Karpas-422 (cell line): Measurements from ENCODE around the gene PGLYRP4. TPM values are rescaled to one million over a fixed set of nuclear protein-coding genes. Genes with fewer than 3 reads are reported as not detected.
"Not testable (repeated sequence)": the region's sequence is repeated elsewhere in the genome, so short reads cannot be mapped to it uniquely, and the experiment has no call there.

Experiments used
- DNase-seq: peaks from one replicate; pipeline ENCODE4 v3.0.0-alpha.2; 2015
- H2AFZ ChIP-seq: fragments of 200-600 bp; sonication (generic); 2 replicates; pipeline ENCODE4 v1.6.1; 2014; ENCODE audit warnings: antibody characterized with exemption, low read length, mixed read lengths
- H3K27ac ChIP-seq: fragments of 200-600 bp; sonication (generic); 2 replicates; pipeline ENCODE4 v1.5.1; 2014; ENCODE audit warnings: mild to moderate bottlenecking, low read length, moderate library complexity
- H3K27me3 ChIP-seq: fragments of 200-600 bp; sonication (generic); 2 replicates; pipeline ENCODE4 v1.6.1; 2014; ENCODE audit warnings: low read length, mixed read lengths
- H3K36me3 ChIP-seq: fragments of 200-600 bp; sonication (generic); 2 replicates; pipeline ENCODE4 v1.6.1; 2014; ENCODE audit warnings: low read length, mixed read lengths; ENCODE audit not compliant: insufficient read depth
- H3K4me1 ChIP-seq: fragments of 200-600 bp; sonication (generic); 2 replicates; pipeline ENCODE4 v1.6.1; 2014; ENCODE audit warnings: mild to moderate bottlenecking, low read length, mixed read lengths
- H3K4me2 ChIP-seq: fragments of 200-600 bp; sonication (generic); 2 replicates; pipeline ENCODE4 v1.6.1; 2014; ENCODE audit warnings: low read length, low read depth, mild to moderate bottlenecking; ENCODE audit not compliant: poor library complexity, severe bottlenecking
- H3K4me3 ChIP-seq: fragments of 200-600 bp; sonication (generic); 2 replicates; pipeline ENCODE4 v1.5.1; 2014; ENCODE audit warnings: mild to moderate bottlenecking, antibody characterized with exemption, low read length, mixed read lengths
- H3K79me2 ChIP-seq: fragments of 200-600 bp; sonication (generic); 2 replicates; pipeline ENCODE4 v1.6.1; 2014; ENCODE audit warnings: mild to moderate bottlenecking, low read length, mixed read lengths
- H3K9ac ChIP-seq: fragments of 200-600 bp; sonication (generic); 2 replicates; pipeline ENCODE4 v1.6.0; 2014; ENCODE audit warnings: low read length
- H3K9me2 ChIP-seq: fragments of 200-600 bp; sonication (generic), shearing (Covaris generic); replicated peaks from 2 replicates; pipeline ENCODE4 v1.6.0; 2014; ENCODE audit warnings: mild to moderate bottlenecking, low read length, moderate library complexity; ENCODE audit not compliant: insufficient read depth
- H3K9me3 ChIP-seq: fragments of 300-700, 200-600 bp; sonication (generic); 2 replicates; pipeline ENCODE4 v1.6.1; 2014; ENCODE audit warnings: low read length, mixed read lengths
- H4K20me1 ChIP-seq: fragments of 200-600 bp; sonication (generic); 2 replicates; pipeline ENCODE4 v1.6.1; 2014; ENCODE audit warnings: mild to moderate bottlenecking, antibody characterized with exemption, low read length, low read depth; ENCODE audit not compliant: insufficient read depth
- total RNA-seq: library from RNA; depleted of rRNA; stranded (reverse); fragments of >200 nt; shearing (Covaris generic); gene quantifications from 2 replicates; pipeline ENCODE4 v1.2.3, GENCODE V29; 2014; ENCODE audit warnings: low replicate concordance

PGLYRP4 gene
- total RNA-seq, 1 experiment from 2014 or later, result not detected

DNA sequence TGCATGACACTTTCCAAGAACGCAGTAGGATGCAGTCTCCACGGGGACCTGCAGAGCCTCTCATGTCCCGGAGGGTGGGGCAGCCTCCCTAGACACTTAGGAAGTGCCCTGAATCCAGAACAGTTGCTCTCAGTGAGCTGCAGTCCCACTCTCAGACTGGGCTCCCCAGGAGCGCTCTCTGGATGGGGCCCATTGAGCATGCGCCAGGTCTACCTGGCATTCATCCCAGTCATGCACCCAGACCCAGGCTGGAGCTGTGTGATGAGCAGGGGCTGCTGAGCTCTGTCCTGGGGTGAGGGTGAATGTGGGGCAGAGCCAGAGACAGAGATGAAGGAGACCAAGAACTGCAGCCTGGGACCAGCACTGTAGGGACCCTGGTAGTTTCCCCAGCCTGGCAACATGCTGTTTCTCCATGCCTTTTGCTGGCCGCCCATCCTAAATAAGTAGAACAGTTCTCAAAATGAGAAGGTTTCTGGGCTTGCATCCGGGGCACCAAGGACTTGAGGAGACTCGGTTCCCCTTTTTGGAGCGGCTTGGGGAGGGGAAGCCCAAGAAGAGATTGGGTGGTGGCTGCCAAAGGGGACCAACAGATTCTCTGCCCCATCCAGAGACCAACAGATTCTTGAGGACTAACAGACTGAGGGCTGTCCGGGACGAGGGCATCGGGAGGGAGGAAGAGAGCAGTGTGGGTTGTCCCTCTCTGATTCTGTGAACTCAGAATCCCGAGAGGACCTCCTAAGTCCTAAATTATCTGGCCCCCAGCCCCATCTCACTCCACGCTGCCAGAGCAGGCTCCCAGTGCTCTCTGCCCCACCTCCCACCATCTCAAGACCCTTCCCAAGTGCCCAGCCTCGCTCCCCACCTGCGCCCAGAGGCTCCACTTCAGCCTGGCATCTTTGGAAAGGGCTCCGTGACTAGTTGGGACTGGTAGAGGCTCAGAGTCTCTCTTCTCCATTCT is 1.0 kb upstream of the PGLYRP4 start:
- peak; percentile 43 for DNase-seq
- no peak overlapping the region for H2AFZ ChIP-seq
- H3K27ac ChIP-seq, result no peak overlapping the region
- H3K9me2 ChIP-seq, result no peaks in the 10 kb centered on the region
- no peaks in the 10 kb centered on the region for H3K9me3 ChIP-seq
- no peak overlapping the region for H3K4me3 ChIP-seq
- no peaks in the 10 kb centered on the region for H3K27me3 ChIP-seq
- H3K79me2 ChIP-seq, result no peaks in the 10 kb centered on the region
- no peak overlapping the region for H3K9ac ChIP-seq
- no peaks in the 10 kb centered on the region; the same call in 1 of the 2 replicates for H4K20me1 ChIP-seq
- peaks cover 2% of the 10 kb centered on the region; the same call in 1 of the 2 replicates for H3K4me1 ChIP-seq
- H3K36me3 ChIP-seq, result no peaks in the 10 kb centered on the region
- H3K4me2 ChIP-seq, result no peak overlapping the region

DNA sequence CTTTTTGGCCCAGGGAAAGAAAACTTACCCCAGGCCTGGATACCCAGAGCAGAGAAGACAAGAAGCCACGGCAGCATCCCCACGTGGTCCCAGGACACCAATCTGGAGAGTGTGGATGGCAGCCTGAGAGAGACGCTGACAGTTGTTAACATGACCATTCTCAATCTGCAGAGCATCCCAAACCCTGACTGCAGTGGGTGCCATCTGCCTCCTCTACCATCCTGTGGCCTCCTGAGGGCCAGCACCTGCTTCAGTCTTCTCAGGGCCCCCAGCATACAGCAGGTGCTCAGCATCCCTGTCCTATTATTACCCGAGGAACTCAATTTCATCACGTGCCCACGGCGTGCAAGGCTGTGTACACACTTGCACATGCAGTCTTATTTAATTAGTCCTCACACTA is 785 bp downstream of the PGLYRP4 start:
- Histone ChIP-seq H3K4me3 (no peak overlapping the region), H3K9me3 (no peaks in the 10 kb centered on the region), H3K4me1 (peaks cover 2% of the 10 kb centered on the region; the same call in 1 of the 2 replicates), H2AFZ (no peak overlapping the region), H3K9ac (no peak overlapping the region), H3K4me2 (no peak overlapping the region), H3K79me2 (no peaks in the 10 kb centered on the region), H3K27me3 (no peaks in the 10 kb centered on the region), H3K36me3 (no peaks in the 10 kb centered on the region), H3K9me2 (no peaks in the 10 kb centered on the region), H4K20me1 (no peaks in the 10 kb centered on the region), H3K27ac (no peak overlapping the region)
- no peak for DNase-seq

- H3K27me3 ChIP-seq, H3K36me3 ChIP-seq, H3K4me2 ChIP-seq, H3K79me2 ChIP-seq, H4K20me1 ChIP-seq, H3K9me3 ChIP-seq, H3K4me1 ChIP-seq, H3K4me3 ChIP-seq, H2AFZ ChIP-seq, H3K9me2 ChIP-seq, DNase-seq, H3K9ac ChIP-seq, H3K27ac ChIP-seq: not testable (repeated sequence)
These were observed 1.6 kb downstream of the PGLYRP4 start for GRCh38 chr1:153347049-153347448.

- H3K27ac ChIP-seq, result no peak overlapping the region
- H3K4me2 ChIP-seq, result no peak overlapping the region
- no peak for DNase-seq
- no peak overlapping the region for H3K9ac ChIP-seq
- H4K20me1 ChIP-seq, result no peaks in the 10 kb centered on the region
- H3K4me1 ChIP-seq, result peaks cover 2% of the 10 kb centered on the region; the same call in 1 of the 2 replicates
- no peaks in the 10 kb centered on the region for H3K9me3 ChIP-seq
- H3K36me3 ChIP-seq, result no peaks in the 10 kb centered on the region
- no peaks in the 10 kb centered on the region for H3K9me2 ChIP-seq
- H3K4me3 ChIP-seq, result no peak overlapping the region
- H2AFZ ChIP-seq, result no peak overlapping the region
- no peaks in the 10 kb centered on the region for H3K27me3 ChIP-seq
- H3K79me2 ChIP-seq, result no peaks in the 10 kb centered on the region
These were observed 2.4 kb downstream of the PGLYRP4 start for GRCh38 chr1:153346077-153346723.

- peaks cover 2% of the 10 kb centered on the region; the same call in 1 of the 2 replicates for H3K4me1 ChIP-seq
- no peak overlapping the region for H3K27ac ChIP-seq
- H3K4me2 ChIP-seq, result no peak overlapping the region
- H3K9me2 ChIP-seq, result no peaks in the 10 kb centered on the region
- no peaks in the 10 kb centered on the region for H3K36me3 ChIP-seq
- H3K9ac ChIP-seq, result no peak overlapping the region
- no peak for DNase-seq
- no peak overlapping the region for H3K4me3 ChIP-seq
- no peaks in the 10 kb centered on the region for H3K27me3 ChIP-seq
- no peak overlapping the region for H2AFZ ChIP-seq
- H3K79me2 ChIP-seq, result no peaks in the 10 kb centered on the region
- H3K9me3 ChIP-seq, result no peaks in the 10 kb centered on the region
- H4K20me1 ChIP-seq, result no peaks in the 10 kb centered on the region
These were observed 3.2 kb downstream of the PGLYRP4 start for GRCh38 chr1:153345187-153346076.

GRCh38 chr1:153344718-153345025 is 4.0 kb downstream of the PGLYRP4 start:
- no peaks in the 10 kb centered on the region for H3K9me2 ChIP-seq
- H3K9me3 ChIP-seq, result no peaks in the 10 kb centered on the region
- no peaks in the 10 kb centered on the region for H4K20me1 ChIP-seq
- no peak overlapping the region for H2AFZ ChIP-seq
- H3K36me3 ChIP-seq, result no peaks in the 10 kb centered on the region
- H3K4me2 ChIP-seq, result no peak overlapping the region
- H3K4me1 ChIP-seq, result peaks cover 2% of the 10 kb centered on the region; the same call in 1 of the 2 replicates
- no peaks in the 10 kb centered on the region for H3K27me3 ChIP-seq
- no peak overlapping the region for H3K9ac ChIP-seq
- H3K79me2 ChIP-seq, result no peaks in the 10 kb centered on the region
- H3K4me3 ChIP-seq, result no peak overlapping the region
- H3K27ac ChIP-seq, result no peak overlapping the region
- no peak for DNase-seq

DNA sequence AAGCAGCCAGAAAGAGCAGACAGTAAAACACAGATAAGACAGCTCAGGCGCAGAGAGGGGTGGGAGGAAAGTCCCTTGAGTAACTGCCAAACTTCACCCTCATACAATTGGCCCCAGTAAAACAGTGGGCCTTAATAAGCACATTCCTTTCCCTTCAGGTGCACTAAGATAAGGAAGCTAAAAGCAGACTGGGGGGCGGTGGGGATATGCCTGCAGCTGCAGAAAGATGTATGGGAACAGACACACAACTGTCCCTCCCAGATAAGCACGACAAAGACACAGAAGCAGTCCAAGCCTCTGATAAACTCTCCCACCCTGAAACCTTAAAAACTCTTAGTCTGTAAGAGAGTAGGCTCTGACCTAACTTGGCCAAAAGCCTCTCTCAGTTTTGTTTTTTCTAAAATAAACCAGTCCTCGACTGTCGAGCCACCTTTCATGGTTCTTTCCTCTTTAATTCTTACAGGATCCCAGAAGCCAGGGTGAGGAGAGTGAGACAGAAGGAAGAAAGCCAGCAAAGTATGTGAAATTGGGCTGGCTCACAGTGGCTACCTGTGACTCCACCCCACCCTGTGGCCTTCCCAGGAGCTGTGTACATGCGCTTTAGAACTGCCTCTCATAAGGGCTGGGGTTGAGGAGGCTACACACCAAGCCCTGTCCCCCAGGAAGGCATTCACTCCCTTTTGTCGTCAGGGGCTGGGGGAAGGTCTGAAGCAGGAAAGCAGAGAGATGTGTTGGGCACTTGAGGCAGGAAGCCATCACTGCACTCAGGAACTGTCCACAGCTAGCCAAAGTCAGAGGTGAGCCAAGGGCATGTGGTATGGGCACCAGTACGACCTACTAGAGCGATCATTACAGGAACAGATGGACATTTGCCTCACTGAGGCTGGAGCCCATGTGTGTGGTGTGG is 4.6 kb downstream of the PGLYRP4 start:
- no peaks in the 10 kb centered on the region for H3K9me2 ChIP-seq
- no peak overlapping the region for H3K4me3 ChIP-seq
- H3K27me3 ChIP-seq, result no peaks in the 10 kb centered on the region
- DNase-seq, result no peak
- H3K36me3 ChIP-seq, result no peaks in the 10 kb centered on the region
- H3K4me2 ChIP-seq, result no peak overlapping the region
- no peaks in the 10 kb centered on the region for H3K79me2 ChIP-seq
- peaks cover 2% of the 10 kb centered on the region; the same call in 1 of the 2 replicates for H3K4me1 ChIP-seq
- no peak overlapping the region for H2AFZ ChIP-seq
- H3K27ac ChIP-seq, result no peak overlapping the region
- H3K9me3 ChIP-seq, result no peaks in the 10 kb centered on the region
- H3K9ac ChIP-seq, result no peak overlapping the region
- no peaks in the 10 kb centered on the region for H4K20me1 ChIP-seq
